HUDEP-2 (cell line): ENCODE measurements around the gene PARP1.

Source experiments
- DNase-seq, 76 experiments: peaks; one replicate each; lab custom pipeline; 2025; ENCODE audit not compliant: unreplicated experiment in 76 of 76; lab: John Stamatoyannopoulos, UW

PARP1 gene

DNA sequence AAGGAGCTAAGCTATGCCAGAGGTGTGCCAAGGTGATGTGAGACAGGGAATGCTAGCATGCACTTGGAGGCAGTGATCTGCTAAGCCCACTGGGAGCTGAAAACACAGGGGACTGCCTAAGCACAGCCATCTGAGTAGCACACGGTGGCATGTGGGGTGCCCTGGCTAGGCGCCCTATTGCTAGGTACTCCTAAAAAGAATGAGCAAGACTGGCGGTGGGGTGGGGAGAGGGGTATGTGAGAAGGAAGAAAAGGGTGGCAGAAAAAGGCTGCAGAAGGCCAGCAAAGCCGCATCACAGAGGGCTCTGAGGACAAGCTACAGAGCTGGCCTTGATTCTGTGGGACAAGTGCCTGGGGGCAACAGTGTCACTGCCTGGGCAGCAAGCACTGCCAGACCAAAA, 23.9 kb downstream of the PARP1 start:
- DNase-seq = no peak

DNA sequence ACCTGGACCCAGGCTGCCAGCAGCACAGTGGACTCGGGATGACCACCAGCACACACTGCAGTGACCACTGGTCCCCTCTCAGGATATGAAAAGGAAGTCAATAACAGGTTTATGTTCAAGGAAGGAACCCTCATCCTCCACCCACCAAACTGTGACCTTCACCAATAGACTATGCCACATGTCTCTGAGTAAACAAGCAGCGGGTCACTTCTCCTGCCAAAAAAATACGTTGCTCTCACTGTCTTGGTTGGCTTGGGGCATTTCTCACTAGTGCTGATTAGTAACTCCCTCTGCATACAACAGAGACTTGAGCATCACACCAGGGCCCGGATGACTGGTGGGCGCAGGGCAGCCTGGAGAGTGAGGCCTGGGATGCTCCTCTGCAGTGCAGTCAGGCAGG, 25.9 kb downstream of the PARP1 start:
- no peak for DNase-seq

DNA sequence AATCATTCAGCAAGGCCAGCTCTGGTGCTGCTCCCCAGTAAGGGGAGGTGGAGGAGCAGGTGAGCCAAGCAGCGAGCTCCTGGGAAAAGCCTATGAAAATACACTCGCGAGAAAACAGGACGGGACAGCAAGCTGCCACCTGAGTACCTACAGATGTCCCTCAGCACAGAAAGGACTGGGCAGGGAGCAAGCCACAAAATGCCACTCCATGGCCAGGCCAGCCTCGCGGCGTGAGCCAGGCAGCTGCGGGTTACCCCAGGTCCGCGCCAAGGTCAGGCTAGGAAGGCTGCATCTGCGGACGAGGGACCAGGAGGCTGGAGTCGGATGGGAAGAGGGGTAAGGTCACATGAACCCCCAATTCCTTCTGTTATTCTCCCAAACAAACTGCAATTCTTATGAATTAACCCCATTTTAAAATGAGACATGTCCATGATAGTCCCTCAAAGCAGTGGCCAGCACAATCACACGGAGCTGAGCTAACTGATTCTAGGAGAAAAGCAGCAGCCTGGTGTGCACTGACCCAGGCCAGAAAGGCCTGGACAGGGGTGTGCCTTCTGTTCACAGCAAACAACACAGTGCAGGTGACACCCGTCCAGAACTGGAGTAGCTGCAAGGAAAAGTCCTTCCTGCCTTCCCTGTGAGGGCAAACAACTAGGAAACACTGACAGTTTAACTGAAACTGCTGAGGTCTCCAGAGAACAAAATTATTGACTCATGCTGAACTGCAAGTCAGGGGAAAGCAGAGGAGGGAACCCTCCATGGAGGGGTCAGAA, 26.5 kb downstream of the PARP1 start:
- DNase-seq = no peak

DNA sequence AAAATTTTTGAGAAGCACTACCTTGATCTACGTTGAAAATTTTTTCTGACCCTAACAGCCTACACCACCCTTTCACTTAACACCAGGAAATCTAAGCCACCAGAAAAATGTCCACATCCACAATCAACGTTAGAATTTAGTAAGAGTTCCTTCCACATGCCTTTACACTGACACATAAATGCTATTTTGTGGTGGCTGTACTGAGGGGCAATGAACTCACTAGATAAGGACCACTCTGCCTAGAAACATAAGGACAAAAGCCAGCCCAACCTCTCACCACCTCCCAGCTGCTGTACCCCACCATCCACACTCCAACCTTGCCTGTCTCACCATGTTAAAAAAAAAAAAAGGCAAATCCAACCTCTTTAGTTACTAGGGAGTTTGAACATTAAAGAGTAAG, 29.8 kb downstream of the PARP1 start:
- no peak for DNase-seq

DNA sequence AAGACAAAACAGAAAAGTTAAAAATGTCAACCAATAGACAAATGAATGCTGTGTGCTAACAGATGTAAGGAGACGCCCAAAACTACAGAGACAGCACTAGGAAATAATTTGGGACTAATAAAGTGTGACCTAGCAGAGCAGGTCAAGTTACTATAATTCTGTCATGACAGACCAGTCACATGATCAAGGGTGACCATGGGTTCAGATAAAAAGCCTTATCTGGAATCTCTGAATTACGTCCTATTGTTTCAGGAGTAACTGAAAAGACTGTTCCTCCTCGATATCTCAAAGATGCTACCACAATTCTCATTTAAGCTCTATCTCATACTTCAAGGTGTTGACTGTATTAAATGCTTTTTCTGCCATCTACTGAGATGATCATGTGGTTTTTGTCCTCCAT, 31.6 kb downstream of the PARP1 start:
- peak in 4 of 76 experiments; percentile 4 to 23 (median 8) for DNase-seq

DNA sequence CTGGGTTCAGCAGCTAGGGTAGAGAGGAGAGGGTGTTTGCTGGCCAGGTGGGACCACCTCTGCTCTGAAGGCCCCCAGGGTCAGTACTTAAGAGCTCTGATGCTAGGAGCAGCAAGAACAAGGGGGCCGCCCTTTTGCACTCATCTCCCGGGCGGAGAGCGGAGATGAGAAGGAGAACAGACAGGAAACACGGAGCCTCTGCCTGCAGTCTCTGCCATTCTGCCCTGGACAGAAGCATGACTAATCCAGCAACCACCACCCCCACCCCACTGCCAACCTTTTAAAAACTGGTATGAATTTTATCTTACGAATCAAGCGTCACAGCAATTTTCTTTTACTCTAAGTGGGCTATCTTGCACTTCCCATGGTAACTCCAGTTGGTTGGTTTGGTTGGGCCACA, 34.5 kb downstream of the PARP1 start:
- DNase-seq = no peak

GRCh38 chr1:226372885-226373284, 35.0 kb downstream of the PARP1 start:
- no peak for DNase-seq

- no peak for DNase-seq
Observed at GRCh38 chr1:226371866-226372490, 35.9 kb downstream of the PARP1 start.

DNA sequence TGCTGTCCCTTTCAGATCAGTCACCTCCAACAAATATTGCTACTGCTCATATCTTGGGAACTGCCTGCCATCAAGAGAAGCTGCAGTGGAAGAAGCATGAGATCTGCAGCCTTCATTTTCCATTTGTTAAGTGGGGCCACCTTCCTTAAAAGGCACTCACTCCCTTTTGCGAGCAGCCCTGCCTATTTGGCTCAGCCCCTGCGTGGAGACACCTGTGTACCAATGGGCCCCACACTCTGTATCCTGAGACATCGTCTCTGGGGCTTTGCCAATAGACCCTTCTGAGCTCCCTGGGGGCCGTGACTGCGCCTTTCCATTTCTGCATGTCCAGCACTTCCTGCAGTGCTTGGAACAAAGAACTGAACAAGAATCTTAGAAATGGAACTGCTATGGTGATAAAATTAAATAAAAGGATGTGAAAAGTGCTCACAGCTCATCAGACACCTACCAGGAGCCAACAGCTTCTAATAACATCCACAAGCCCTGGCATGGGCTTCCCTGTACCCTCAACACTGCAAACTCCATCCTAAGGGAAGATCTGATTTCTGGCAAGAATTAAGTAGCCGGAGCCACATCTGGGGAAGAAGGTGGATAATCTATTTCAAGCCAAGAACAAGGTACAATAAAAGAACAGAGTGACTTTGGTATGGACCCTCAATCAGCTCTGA, 36.7 kb downstream of the PARP1 start:
- DNase-seq = no peak

GRCh38 chr1:226370144-226370923, 37.6 kb downstream of the PARP1 start:
- DNase-seq = no peak

- DNase-seq = no peak
Observed at GRCh38 chr1:226369110-226369509, 38.8 kb downstream of the PARP1 start.

DNA sequence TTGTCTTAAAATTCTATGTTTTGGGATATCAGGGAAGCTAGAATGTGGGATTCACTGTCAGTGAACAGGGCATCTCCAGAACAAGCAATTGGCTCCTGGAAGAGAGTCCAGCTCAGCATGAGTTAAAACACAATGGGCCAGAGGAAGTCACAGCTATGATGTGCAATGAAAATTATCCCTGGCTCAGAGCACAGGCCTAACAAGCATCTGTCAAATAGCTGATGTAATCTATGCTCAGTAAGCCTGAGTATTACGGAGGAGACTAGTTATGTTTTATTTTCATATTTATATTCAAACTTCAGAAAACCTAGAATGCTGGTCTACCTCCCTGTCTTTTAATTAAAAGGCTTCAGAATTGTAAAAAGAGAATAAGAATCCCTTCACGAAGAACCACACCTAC, 41.6 kb downstream of the PARP1 start:
- no peak for DNase-seq

DNA sequence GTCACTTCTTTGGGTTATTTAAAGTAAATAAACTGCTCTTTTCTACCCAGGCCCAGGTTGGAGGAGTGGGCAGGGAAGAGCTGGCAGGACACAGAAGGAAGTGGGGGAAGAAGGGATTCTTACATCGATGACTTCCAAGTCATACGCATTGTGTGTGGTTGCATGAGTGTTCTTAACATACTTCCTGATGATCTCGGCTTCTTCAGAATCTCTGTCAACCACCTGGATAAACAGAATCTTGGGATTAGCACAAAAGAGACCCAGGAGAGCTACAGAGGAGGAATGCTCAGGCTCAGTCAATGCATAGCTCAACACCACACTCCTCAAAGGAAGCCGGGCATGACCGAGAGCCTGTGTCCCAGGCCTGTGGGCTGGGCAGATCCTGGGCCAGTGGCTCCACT, 42.1 kb downstream of the PARP1 start:
- DNase-seq = no peak

- DNase-seq = no peak
Observed at GRCh38 chr1:226364901-226365565, 42.9 kb downstream of the PARP1 start.

DNA sequence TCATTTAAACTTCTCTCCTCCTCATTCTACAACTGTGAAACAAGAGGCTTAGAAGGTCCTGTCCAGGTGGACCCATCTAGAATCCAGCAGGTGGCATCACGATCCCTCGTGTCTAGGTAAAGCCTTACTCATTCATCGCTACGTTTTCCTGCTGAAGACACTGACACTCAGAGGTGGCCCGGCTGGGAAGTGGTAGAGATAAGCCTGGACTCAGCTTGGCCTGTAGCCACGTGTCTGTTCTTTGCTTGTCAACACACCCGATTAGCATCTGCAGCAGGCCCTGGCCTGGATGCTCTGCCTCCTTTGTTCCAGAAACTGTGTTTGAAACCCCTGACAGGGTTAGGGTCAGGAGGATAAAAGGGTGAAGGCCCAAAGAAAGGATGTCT, 43.4 kb downstream of the PARP1 start:
- DNase-seq = peak in 51 of 76 experiments; percentile 3 to 67 (median 31)

GRCh38 chr1:226363801-226364513, 43.9 kb downstream of the PARP1 start:
- no peak for DNase-seq

- DNase-seq = no peak
Observed at GRCh38 chr1:226362891-226363447, 44.9 kb downstream of the PARP1 start.

DNA sequence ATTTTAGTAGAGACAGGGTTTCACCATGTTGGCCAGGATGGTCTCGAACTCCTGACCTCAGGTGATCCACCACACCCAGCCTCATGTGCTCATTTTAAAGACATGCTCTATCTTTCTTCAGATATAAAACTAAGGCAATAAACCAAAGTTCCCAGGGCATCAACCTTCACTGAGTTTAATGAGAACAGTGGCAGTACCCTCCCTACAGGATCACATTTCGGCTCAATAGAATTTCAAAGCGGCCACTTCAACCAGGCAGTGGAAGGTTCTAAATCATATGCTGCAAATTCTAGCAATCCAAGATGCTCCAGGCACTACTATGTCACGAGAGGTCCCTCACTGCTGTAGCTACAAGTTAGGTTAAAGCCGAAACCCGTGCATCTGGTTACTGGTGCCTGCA, 45.5 kb downstream of the PARP1 start:
- no peak for DNase-seq

DNA sequence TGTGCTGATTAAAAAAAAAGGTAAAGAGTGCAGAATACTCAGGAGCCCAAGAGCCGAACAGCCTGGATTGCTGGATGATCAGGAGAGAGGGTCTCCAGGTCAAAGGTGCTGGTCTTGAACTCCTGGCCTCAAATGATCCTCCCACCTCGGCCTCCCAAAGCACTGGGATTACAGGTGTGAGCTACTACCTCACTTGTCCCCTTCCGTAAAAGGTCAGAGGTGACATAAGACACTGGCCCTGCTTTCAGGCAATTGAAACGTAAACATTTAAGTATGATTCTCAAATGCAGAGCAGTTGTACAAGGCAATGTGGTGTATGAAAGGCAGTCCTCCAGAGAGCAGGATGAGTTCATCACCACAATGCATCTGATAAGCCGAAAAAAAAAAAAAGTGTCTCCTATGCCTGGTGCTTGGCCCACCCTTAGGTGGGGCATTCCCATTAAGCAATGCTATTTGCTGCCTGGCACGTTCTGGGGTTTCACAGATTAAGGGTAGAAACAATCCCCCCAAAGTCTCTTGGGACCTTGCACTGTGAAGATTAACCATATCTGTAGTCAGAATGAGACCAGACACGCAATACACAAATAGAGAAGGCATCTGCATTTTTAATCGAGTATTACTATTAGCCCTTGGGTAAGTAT, 47.7 kb downstream of the PARP1 start:
- peak in 43 of 76 experiments; percentile 4 to 81 (median 30) for DNase-seq
